HG03045 (cell line): ENCODE results near the gene EIF1.

Experiments
- ATAC-seq: cut with Tn5 transposase; IDR thresholded peaks from one replicate; pipeline ENCODE4 v1.9.1; 2021; ENCODE audit warnings: mild to moderate bottlenecking, moderate library complexity; ENCODE audit not compliant: unreplicated experiment

EIF1 gene

GRCh38 chr17:41734139-41734948, 45.7 kb downstream of the EIF1 start, which contains the start of gene HAP1:
Gene HAP1, minus strand, starts transcription at chr17:41734643. Its CDS starts 9 bp downstream, at chr17:41734634.
- ATAC-seq = no peak

GRCh38 chr17:41734949-41735313, 46.2 kb downstream of the EIF1 start:
- no peak for ATAC-seq

GRCh38 chr17:41735744-41736143, 47.1 kb downstream of the EIF1 start:
- no peak for ATAC-seq

- no peak for ATAC-seq
Measured at GRCh38 chr17:41736983-41737679, 48.4 kb downstream of the EIF1 start.

- no peak for ATAC-seq
Measured at GRCh38 chr17:41737680-41738023, 49.0 kb downstream of the EIF1 start.

- no peak for ATAC-seq
Measured at GRCh38 chr17:41738077-41738800, 49.6 kb downstream of the EIF1 start.

GRCh38 chr17:41738801-41739112, 50.1 kb downstream of the EIF1 start:
- ATAC-seq = no peak

GRCh38 chr17:41739661-41740352, 51.1 kb downstream of the EIF1 start:
- ATAC-seq = no peak

- no peak for ATAC-seq
Measured at GRCh38 chr17:41740506-41740905, 51.8 kb downstream of the EIF1 start.

GRCh38 chr17:41741709-41742108, 53.0 kb downstream of the EIF1 start:
- no peak for ATAC-seq
